Nephron progenitor cell (in vitro differentiated cells): ENCODE data around the gene PALM2AKAP2.

ENCODE experiments used
- DNase-seq: peaks from one replicate; pipeline ENCODE4 v3.0.0; 2021
- H3K27ac Mint-ChIP-seq: 2 replicates; pipeline ENCODE4 v1.8.0; 2021; ENCODE audit warnings: mild to moderate bottlenecking, moderate library complexity, mixed read lengths
- H3K27me3 Mint-ChIP-seq: 2 replicates; pipeline ENCODE4 v1.8.0; 2021; ENCODE audit warnings: mild to moderate bottlenecking, low read depth, mixed read lengths; ENCODE audit not compliant: poor library complexity
- H3K36me3 Mint-ChIP-seq: 2 replicates; pipeline ENCODE4 v1.8.0; 2021; ENCODE audit warnings: low read depth, mixed read lengths
- H3K4me1 Mint-ChIP-seq: 2 replicates; pipeline ENCODE4 v1.8.0; 2021; ENCODE audit warnings: mixed read lengths
- H3K4me3 Mint-ChIP-seq: 2 replicates; pipeline ENCODE4 v1.8.0; 2021; ENCODE audit warnings: mild to moderate bottlenecking, moderate library complexity, mixed read lengths
- H3K9me3 Mint-ChIP-seq: 2 replicates; pipeline ENCODE4 v1.8.0; 2021; ENCODE audit warnings: mild to moderate bottlenecking, moderate library complexity, mixed read lengths
- TF ChIP-seq, protein P1 (sequence below): fragments of 200-600 bp; sonication (generic); IDR thresholded peaks from 2 replicates; pipeline ENCODE4 v1.5.0; 2021; ENCODE audit warnings: antibody characterized with exemption

Gene PALM2AKAP2

GRCh38 chr9:109753308-109753707 lies 26.7 kb upstream of the PALM2AKAP2 start:
- H3K9me3 Mint-ChIP-seq = no peaks in the 10 kb centered on the region
- DNase-seq = no peak
- H3K4me1 Mint-ChIP-seq = peaks cover 28% of the 10 kb centered on the region
- no peaks in the 10 kb centered on the region for H3K36me3 Mint-ChIP-seq
- H3K27ac Mint-ChIP-seq = no peak overlapping the region
- no peak overlapping the region for H3K4me3 Mint-ChIP-seq
- H3K27me3 Mint-ChIP-seq = peaks cover 4% of the 10 kb centered on the region
- TF ChIP-seq, protein P1, sequence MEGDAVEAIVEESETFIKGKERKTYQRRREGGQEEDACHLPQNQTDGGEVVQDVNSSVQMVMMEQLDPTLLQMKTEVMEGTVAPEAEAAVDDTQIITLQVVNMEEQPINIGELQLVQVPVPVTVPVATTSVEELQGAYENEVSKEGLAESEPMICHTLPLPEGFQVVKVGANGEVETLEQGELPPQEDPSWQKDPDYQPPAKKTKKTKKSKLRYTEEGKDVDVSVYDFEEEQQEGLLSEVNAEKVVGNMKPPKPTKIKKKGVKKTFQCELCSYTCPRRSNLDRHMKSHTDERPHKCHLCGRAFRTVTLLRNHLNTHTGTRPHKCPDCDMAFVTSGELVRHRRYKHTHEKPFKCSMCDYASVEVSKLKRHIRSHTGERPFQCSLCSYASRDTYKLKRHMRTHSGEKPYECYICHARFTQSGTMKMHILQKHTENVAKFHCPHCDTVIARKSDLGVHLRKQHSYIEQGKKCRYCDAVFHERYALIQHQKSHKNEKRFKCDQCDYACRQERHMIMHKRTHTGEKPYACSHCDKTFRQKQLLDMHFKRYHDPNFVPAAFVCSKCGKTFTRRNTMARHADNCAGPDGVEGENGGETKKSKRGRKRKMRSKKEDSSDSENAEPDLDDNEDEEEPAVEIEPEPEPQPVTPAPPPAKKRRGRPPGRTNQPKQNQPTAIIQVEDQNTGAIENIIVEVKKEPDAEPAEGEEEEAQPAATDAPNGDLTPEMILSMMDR = no peak

DNA sequence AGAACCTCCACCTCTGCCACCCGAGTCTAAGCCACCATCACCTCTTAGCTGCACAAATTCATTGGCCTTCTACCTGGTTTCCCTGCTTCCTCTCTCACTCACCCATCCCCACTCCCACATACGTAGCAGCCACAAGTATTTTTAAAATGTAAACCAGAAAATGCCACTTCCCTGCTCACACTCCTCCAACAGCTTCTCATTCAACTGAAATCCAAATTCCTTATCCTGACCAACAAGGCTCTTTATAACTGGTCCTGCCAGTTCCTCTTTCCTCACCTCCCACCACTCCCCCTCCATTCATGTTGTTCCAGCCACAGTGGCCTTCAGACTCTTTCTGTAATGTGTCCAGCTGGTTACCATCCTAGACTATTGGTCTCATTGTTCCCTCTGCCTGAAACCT lies 25.0 kb upstream of the PALM2AKAP2 start:
- no peak overlapping the region for H3K27ac Mint-ChIP-seq
- TF ChIP-seq, protein P1 = no peak
- no peaks in the 10 kb centered on the region for H3K9me3 Mint-ChIP-seq
- no peak overlapping the region for H3K4me3 Mint-ChIP-seq
- H3K36me3 Mint-ChIP-seq = no peaks in the 10 kb centered on the region
- H3K27me3 Mint-ChIP-seq = peaks cover 4% of the 10 kb centered on the region
- no peak for DNase-seq
- H3K4me1 Mint-ChIP-seq = peaks cover 25% of the 10 kb centered on the region

- Mint-ChIP-seq H3K36me3 (no peaks in the 10 kb centered on the region), H3K9me3 (no peaks in the 10 kb centered on the region)
- TF ChIP-seq, protein P1 = no peak
Observed at GRCh38 chr9:109759589-109759988, 20.4 kb upstream of the PALM2AKAP2 start.

DNA sequence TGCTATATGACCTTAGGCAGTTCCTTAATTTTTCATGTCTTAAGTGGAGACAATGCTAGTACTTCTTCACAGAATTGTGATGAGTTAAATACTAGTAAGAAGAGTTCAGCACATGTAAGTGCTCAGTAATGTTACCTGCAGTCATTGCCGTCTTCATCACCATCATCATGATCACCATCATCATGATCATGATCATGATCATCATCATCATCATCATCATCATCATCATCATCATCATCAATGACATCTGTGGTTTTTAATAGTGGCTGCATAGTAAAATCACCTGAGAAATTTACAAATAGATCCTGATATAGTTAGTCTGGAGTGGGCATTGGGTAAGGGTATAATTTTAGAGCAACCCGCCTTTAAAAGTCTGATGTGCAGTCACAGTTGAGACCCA lies 14.7 kb upstream of the PALM2AKAP2 start:
- H3K36me3 Mint-ChIP-seq = no peaks in the 10 kb centered on the region
- TF ChIP-seq, protein P1 = no peak
- no peak overlapping the region for H3K27ac Mint-ChIP-seq
- no peaks in the 10 kb centered on the region for H3K9me3 Mint-ChIP-seq
- no peak overlapping the region for H3K4me3 Mint-ChIP-seq
- DNase-seq = no peak
- H3K27me3 Mint-ChIP-seq = peaks cover 5% of the 10 kb centered on the region
- H3K4me1 Mint-ChIP-seq = peaks cover 41% of the 10 kb centered on the region

More at GRCh38 chr9:109759589-109759988, 20.4 kb upstream of the PALM2AKAP2 start:
- H3K4me1 Mint-ChIP-seq = peaks cover 6% of the 10 kb centered on the region
- no peak overlapping the region for H3K27ac Mint-ChIP-seq
- peaks cover 5% of the 10 kb centered on the region for H3K27me3 Mint-ChIP-seq
- H3K4me3 Mint-ChIP-seq = no peak overlapping the region
- DNase-seq = no peak

DNA sequence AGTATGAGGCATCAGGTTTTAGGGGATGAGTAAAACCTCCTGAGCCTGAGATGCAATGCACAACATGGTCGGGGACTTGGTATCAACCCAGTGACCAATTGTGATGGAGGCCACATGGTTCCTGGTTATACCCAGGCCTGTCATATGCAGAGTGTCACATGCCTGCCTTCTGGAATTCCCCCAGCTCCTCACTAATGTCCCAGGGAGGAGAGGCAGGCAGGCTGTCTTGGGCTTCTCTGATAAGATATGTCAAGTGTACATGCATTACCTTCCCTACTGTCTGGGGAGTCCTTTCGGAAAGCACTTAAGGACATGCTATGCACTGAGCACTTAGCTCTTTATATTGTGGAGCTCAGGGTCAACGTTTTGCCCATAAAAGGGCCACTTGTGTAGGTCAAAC lies 14.2 kb upstream of the PALM2AKAP2 start:
- TF ChIP-seq, protein P1 = no peak
- H3K4me3 Mint-ChIP-seq = no peak overlapping the region
- no peaks in the 10 kb centered on the region for H3K9me3 Mint-ChIP-seq
- no peak for DNase-seq
- peaks cover 5% of the 10 kb centered on the region for H3K27me3 Mint-ChIP-seq
- H3K27ac Mint-ChIP-seq = no peak overlapping the region
- peaks cover 47% of the 10 kb centered on the region for H3K4me1 Mint-ChIP-seq
- H3K36me3 Mint-ChIP-seq = no peaks in the 10 kb centered on the region

DNA sequence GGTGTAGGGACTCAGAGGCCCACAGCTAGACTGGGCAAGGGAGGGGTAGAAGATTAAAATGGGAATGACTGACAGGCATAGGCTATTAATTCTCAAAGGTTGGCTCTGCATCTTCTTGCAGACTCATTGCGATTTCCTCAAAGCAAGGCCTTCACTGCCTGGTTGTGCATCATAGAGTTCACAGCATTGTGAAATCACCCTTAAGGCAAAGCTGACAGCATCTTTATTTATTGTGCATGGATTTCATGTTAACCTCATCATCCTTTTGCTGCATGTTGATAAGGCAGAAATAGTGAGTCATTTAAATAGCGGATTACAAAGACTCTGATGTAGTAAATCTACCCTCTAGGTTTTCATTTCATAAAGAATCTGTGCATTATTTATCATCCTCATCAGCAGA lies 13.6 kb upstream of the PALM2AKAP2 start:
- H3K27me3 Mint-ChIP-seq = peaks cover 5% of the 10 kb centered on the region
- H3K27ac Mint-ChIP-seq = no peak overlapping the region
- TF ChIP-seq, protein P1 = no peak
- no peaks in the 10 kb centered on the region for H3K9me3 Mint-ChIP-seq
- H3K4me1 Mint-ChIP-seq = peaks cover 52% of the 10 kb centered on the region
- no peaks in the 10 kb centered on the region for H3K36me3 Mint-ChIP-seq
- no peak for DNase-seq
- no peak overlapping the region for H3K4me3 Mint-ChIP-seq
